SK-N-SH (cell line): ENCODE data around the gene DENND1C. TPM values are rescaled to one million over a fixed set of nuclear protein-coding genes. Genes with fewer than 3 reads are reported as not detected.

Experiments
- CTCF ChIA-PET: fragments of 300-600, 350-600 bp; formaldehyde crosslinking; extraction: SDS; loops from one replicate; lab custom pipeline; 2021; lab: Yijun Ruan, JAX
- POLR2A ChIA-PET: fragments of 350-600 bp; sonication (Branson Sonifier 250); formaldehyde crosslinking; extraction: SDS; loops from one replicate; lab custom pipeline; 2020; ENCODE audit warnings: antibody characterized with exemption, inconsistent platforms; lab: Yijun Ruan, JAX
- DNase-seq: peaks from one replicate; pipeline ENCODE4 v3.0.0; 2012
- H2AFZ ChIP-seq: fragments of 200-600 bp; sonication (generic); 2 replicates; pipeline ENCODE4 v1.8.1; 2016; ENCODE audit warnings: antibody characterized with exemption, mild to moderate bottlenecking, low read depth
- H3F3A ChIP-seq: fragments of 200-600 bp; sonication (generic); replicated peaks from 2 replicates; pipeline ENCODE3; 2016; ENCODE audit warnings: antibody characterized with exemption, mild to moderate bottlenecking; ENCODE audit not compliant: insufficient read depth
- H3K27ac ChIP-seq, 2 experiments: fragments of 200-500 bp in 1 of 2; fragments of 200-600 bp in 1 of 2; sonication (Bioruptor generic) in 1 of 2; sonication (generic), shearing (Covaris generic) in 1 of 2; 2 replicates each; pipeline versions ENCODE4 v1.5.1 to v1.6.1; 2014 to 2016; ENCODE audit warnings: low read depth in 2 of 2, inconsistent platforms in 1 of 2, low read length in 1 of 2, mild to moderate bottlenecking in 1 of 2, mixed read lengths in 1 of 2
- H3K27me3 ChIP-seq: fragments of 200-600 bp; sonication (generic), shearing (Covaris generic); 2 replicates; pipeline ENCODE4 v1.6.1; 2016; ENCODE audit warnings: mixed run types; ENCODE audit not compliant: insufficient read depth
- H3K36me3 ChIP-seq, 2 experiments: fragments of 200-500 bp in 1 of 2; fragments of 200-600 bp in 1 of 2; sonication (Bioruptor generic) in 1 of 2; sonication (generic) in 1 of 2; replicated peaks in 1 of 2; 2 replicates each; pipeline versions ENCODE3 to v1.5.1; 2014 to 2016; ENCODE audit warnings: low read length in 1 of 2, mild to moderate bottlenecking in 1 of 2; ENCODE audit not compliant: insufficient read depth in 2 of 2, control insufficient read depth in 1 of 2
- H3K4me1 ChIP-seq, 2 experiments: fragments of 200-500 bp in 1 of 2; fragments of 200-600 bp in 1 of 2; sonication (Bioruptor generic) in 1 of 2; sonication (generic), shearing (Covaris generic) in 1 of 2; 2 replicates each; pipeline versions ENCODE4 v1.5.1 to v1.6.1; 2014 to 2016; ENCODE audit warnings: low read depth in 1 of 2, low read length in 1 of 2, mixed run types in 1 of 2; ENCODE audit not compliant: insufficient read depth in 2 of 2, control insufficient read depth in 1 of 2
- H3K4me2 ChIP-seq: fragments of 200-600 bp; sonication (generic), shearing (Covaris generic); 2 replicates; pipeline ENCODE4 v1.6.1; 2017; ENCODE audit warnings: mixed run types
- H3K4me3 ChIP-seq, 2 experiments: fragments of 200-500 bp in 1 of 2; fragments of 200-600 bp in 1 of 2; sonication (Bioruptor generic) in 1 of 2; sonication (generic), shearing (Covaris generic) in 1 of 2; 2 replicates each; pipeline versions ENCODE4 v1.5.1 to v1.8.1; 2014 to 2016; ENCODE audit warnings: low read depth in 2 of 2, inconsistent platforms in 1 of 2, low read length in 1 of 2, mild to moderate bottlenecking in 1 of 2, mixed read lengths in 1 of 2, moderate library complexity in 1 of 2
- H3K79me2 ChIP-seq: fragments of 200-600 bp; sonication (generic); 2 replicates; pipeline ENCODE4 v1.8.1; 2017; ENCODE audit warnings: mild to moderate bottlenecking; ENCODE audit not compliant: insufficient read depth
- H3K9ac ChIP-seq: fragments of 200-600 bp; sonication (generic); 2 replicates; pipeline ENCODE4 v1.6.1; 2017; ENCODE audit warnings: mixed run types
- H3K9me2 ChIP-seq: fragments of 200-600 bp; sonication (generic); 2 replicates; pipeline ENCODE4 v1.6.1; 2017; ENCODE audit warnings: mixed run types
- H3K9me3 ChIP-seq: fragments of 200-600 bp; sonication (generic); 2 replicates; pipeline ENCODE4 v1.6.1; 2017; ENCODE audit warnings: mixed run types, mild to moderate bottlenecking, moderate library complexity
- H4K20me1 ChIP-seq: fragments of 200-600 bp; sonication (generic); 2 replicates; pipeline ENCODE4 v1.6.1; 2017; ENCODE audit warnings: mild to moderate bottlenecking, mixed run types; ENCODE audit not compliant: insufficient read depth
- ELF1 ChIP-seq: IDR thresholded peaks from 2 replicates; pipeline ENCODE4 v1.4.0; 2012
- FOXM1 ChIP-seq: IDR thresholded peaks from 2 replicates; pipeline ENCODE4 v1.4.0; 2012; ENCODE audit warnings: low read depth, mild to moderate bottlenecking
- GABPA ChIP-seq: IDR thresholded peaks from 2 replicates; pipeline ENCODE4 v1.4.0; 2012; ENCODE audit warnings: low read depth, mild to moderate bottlenecking
- MAX ChIP-seq: IDR thresholded peaks from 2 replicates; pipeline ENCODE4 v1.4.0; 2012; ENCODE audit warnings: low read depth
- MEF2A ChIP-seq: IDR thresholded peaks from 2 replicates; pipeline ENCODE4 v1.4.0; 2012; ENCODE audit warnings: low read depth, borderline replicate concordance
- MXI1 ChIP-seq: IDR thresholded peaks from 2 replicates; pipeline ENCODE4 v1.6.1; 2012; ENCODE audit warnings: mild to moderate bottlenecking, low read depth, low read length, improper control_type of control experiment
- NFIC ChIP-seq: IDR thresholded peaks from 2 replicates; pipeline ENCODE4 v1.4.0; 2012; ENCODE audit warnings: borderline replicate concordance
- PBX3 ChIP-seq: IDR thresholded peaks from 2 replicates; pipeline ENCODE4; 2012
- POLR2AphosphoS5 ChIP-seq: IDR thresholded peaks from 2 replicates; pipeline ENCODE4 v1.6.1; 2012; ENCODE audit warnings: low read depth, low read length
- RAD21 ChIP-seq: IDR thresholded peaks from 2 replicates; pipeline ENCODE4 v1.6.1; 2012; ENCODE audit warnings: mild to moderate bottlenecking, low read length
- RFX5 ChIP-seq: IDR thresholded peaks from 2 replicates; pipeline ENCODE4 v1.6.1; 2012; ENCODE audit warnings: mild to moderate bottlenecking, improper control_type of control experiment, low read length
- SMC3 ChIP-seq: IDR thresholded peaks from 2 replicates; pipeline ENCODE4 v1.6.1; 2012; ENCODE audit warnings: low read depth, low read length, improper control_type of control experiment
- TCF12 ChIP-seq: IDR thresholded peaks from 2 replicates; pipeline ENCODE4 v1.4.0; 2012
- USF1 ChIP-seq: IDR thresholded peaks from 2 replicates; pipeline ENCODE4 v1.4.0; 2012; ENCODE audit warnings: low read depth, borderline replicate concordance
- USF2 ChIP-seq: fragments of 150-350 bp; IDR thresholded peaks from 2 replicates; pipeline ENCODE4 v1.6.1; 2017; ENCODE audit warnings: antibody characterized with exemption, low read length, low read depth, borderline replicate concordance
- YY1 ChIP-seq: IDR thresholded peaks from 2 replicates; pipeline ENCODE4 v1.4.0; 2012; ENCODE audit warnings: low read depth, mild to moderate bottlenecking
- WGBS: methylation state at CpG from one replicate; pipeline ENCODE4 v1.1.6; 2017; ENCODE audit warnings: low lambda C conversion rate; 5-methylcytosine and 5-hydroxymethylcytosine counted together
- polyA plus RNA-seq, 3 experiments: library from polyadenylated mRNA; depleted of rRNA; stranded (reverse); fragments of >200 nt; gene quantifications; 2 replicates each; pipeline ENCODE4 v1.2.3, GENCODE V29; 2012

The DENND1C gene
- polyA plus RNA-seq, 1 of the 3 experiments (the other 2 are of a cell fraction) = 0.05 TPM

- no peak for TF ChIP-seq PBX3
Measured at GRCh38 chr19:6516659-6517291, 35.2 kb upstream of the DENND1C start (continued).

GRCh38 chr19:6516018-6516658, 34.6 kb upstream of the DENND1C start:
- Histone ChIP-seq H3K4me2 (peak overlapping the region; percentile 94), H3K4me1 (peaks cover 6 to 8% of the 10 kb centered on the region in 2 experiments; a peak in 1 of 4 replicates), H3K27me3 (no peaks in the 10 kb centered on the region), H3K9ac (peak overlapping the region; percentile 59; the same call in 1 of the 2 replicates), H3K36me3 (no peaks in the 10 kb centered on the region), H3K79me2 (no peaks in the 10 kb centered on the region), H2AFZ (peak overlapping the region; percentile 69), H4K20me1 (no peaks in the 10 kb centered on the region), H3K27ac (peak overlapping the region in 1 of 2 experiments; percentile 41; a peak in 2 of 4 replicates), H3K9me2 (no peaks in the 10 kb centered on the region), H3K4me3 (peak overlapping the region; percentile 57 to 66), H3K9me3 (no peaks in the 10 kb centered on the region), H3F3A (peaks cover 7% of the 10 kb centered on the region)
- 3% methylated on average over 20 of the region's 26 CpGs for WGBS
- ChIA-PET CTCF (interaction anchor here (0.7 to 2.9 kb wide), 22 partner anchors 10 to 477 kb away, joined by 3 to 20 read pairs (median 4); partner anchors contain the start of gene DENND1C), POLR2A (interaction anchor here (0.6 kb wide), 1 partner anchor 28 kb away, joined by 3 read pairs; no protein-coding TSS in a partner anchor)
- peak; percentile 90 for DNase-seq
- TF ChIP-seq TCF12 (no peak), SMC3 (no peak), YY1 (no peak), MXI1 (0 out of 2 replicates have a peak, but pooled peaks have one; percentile 19), POLR2AphosphoS5 (no peak), MAX (no peak), RAD21 (no peak), USF1 (no peak), USF2 (no peak), GABPA (peak; percentile 36; the same call in 1 of the 2 replicates), PBX3 (peak; percentile 82), ELF1 (no peak), FOXM1 (no peak), NFIC (no peak), RFX5 (no peak), MEF2A (no peak)
